PC-3 (cell line): ENCODE results near the gene POLDIP2. TPM values are rescaled to one million over a fixed set of nuclear protein-coding genes. Genes with fewer than 3 reads are reported as not detected.
A peak's percentile ranks its signal among the peaks of the same experiment; 100 is the strongest.

Source experiments
- ATAC-seq: fragments of 200-7000 bp; cut with Tn5 transposase; 2 replicates; pipeline ENCODE4 v1.9.1; 2020; ENCODE audit warnings: mild to moderate bottlenecking, moderate library complexity
- BruUV-seq: library from RNA; stranded (reverse); fragments of 400-500 nt; replicated peaks from 2 replicates; lab custom pipeline; 2021; lab: Mats Ljungman, UMichigan
- CTCF ChIA-PET: fragments of 300-600 bp; sonication (Branson Sonifier 250); formaldehyde crosslinking; loops from one replicate; lab custom pipeline; 2022; ENCODE audit warnings: antibody characterized with exemption; lab: Charles Lee
- POLR2A ChIA-PET: fragments of 300-600 bp; sonication (Branson Sonifier 250); formaldehyde crosslinking; loops from one replicate; lab custom pipeline; 2022; ENCODE audit warnings: antibody characterized with exemption; ENCODE audit not compliant: unreplicated experiment; lab: Charles Lee
- DNase-seq: peaks from one replicate; pipeline ENCODE4 v3.0.0-alpha.2; 2015
- H2AFZ ChIP-seq: fragments of 300-600 bp; sonication (generic); 2 replicates; pipeline ENCODE4 v1.6.0; 2016; ENCODE audit warnings: antibody characterized with exemption, low read length
- H3F3A ChIP-seq: fragments of 300-600 bp; sonication (generic); one replicate; pipeline ENCODE4 v1.6.0; 2017; ENCODE audit warnings: antibody characterized with exemption, low read length, control low read depth, mild to moderate bottlenecking; ENCODE audit not compliant: unreplicated experiment
- H3K27ac ChIP-seq: fragments of 300-600 bp; sonication (generic); 2 replicates; pipeline ENCODE4 v1.5.1; 2016; ENCODE audit warnings: mild to moderate bottlenecking, low read length
- H3K27me3 ChIP-seq: fragments of 300-600 bp; sonication (generic); 2 replicates; pipeline ENCODE4 v1.6.1; 2016; ENCODE audit warnings: low read length, mixed read lengths
- H3K36me3 ChIP-seq: fragments of 300-600 bp; sonication (generic); 2 replicates; pipeline ENCODE4 v1.6.1; 2016; ENCODE audit warnings: low read depth, mixed run types, low read length, mixed read lengths
- H3K4me1 ChIP-seq: fragments of 300-600 bp; sonication (generic); 2 replicates; pipeline ENCODE4 v1.5.1; 2016; ENCODE audit warnings: low read length; ENCODE audit not compliant: insufficient read depth
- H3K4me2 ChIP-seq: fragments of 300-600 bp; sonication (generic); 2 replicates; pipeline ENCODE4 v1.6.0; 2016; ENCODE audit warnings: low read length
- H3K4me3 ChIP-seq: fragments of 300-600 bp; sonication (generic); 2 replicates; pipeline ENCODE4 v1.5.1; 2016; ENCODE audit warnings: mild to moderate bottlenecking, low read length, mixed read lengths
- H3K79me2 ChIP-seq: fragments of 300-600 bp; sonication (generic); 2 replicates; pipeline ENCODE4 v1.6.1; 2017; ENCODE audit warnings: low read length, mixed read lengths
- H3K9ac ChIP-seq: fragments of 300-600 bp; sonication (generic); 2 replicates; pipeline ENCODE4 v1.6.0; 2016; ENCODE audit warnings: mild to moderate bottlenecking, low read length
- H3K9me2 ChIP-seq: fragments of 300-600 bp; sonication (generic); replicated peaks from 2 replicates; pipeline ENCODE4 v1.6.1; 2016; ENCODE audit warnings: mixed run types, low read length, mixed read lengths
- H3K9me3 ChIP-seq: fragments of 300-600 bp; sonication (generic); 2 replicates; pipeline ENCODE4 v1.6.1; 2016; ENCODE audit warnings: low read length, mixed read lengths
- H4K20me1 ChIP-seq: fragments of 300-600 bp; sonication (generic); 2 replicates; pipeline ENCODE4 v1.6.1; 2016; ENCODE audit warnings: low read length, mixed read lengths
- EZH2 ChIP-seq: fragments of 300-600 bp; sonication (generic); IDR thresholded peaks from one replicate; pipeline ENCODE4 v1.6.1; 2017; ENCODE audit warnings: antibody characterized with exemption, mild to moderate bottlenecking, low read length; ENCODE audit not compliant: unreplicated experiment
- EZH2phosphoT487 ChIP-seq: fragments of 300-600 bp; sonication (generic); IDR thresholded peaks from 2 replicates; pipeline ENCODE4 v1.6.1; 2018; ENCODE audit warnings: mild to moderate bottlenecking, antibody characterized with exemption, low read length, borderline replicate concordance
- intact Hi-C: fragments of 100-400 bp; cut with micrococcal nuclease; formaldehyde crosslinking; loops from 2 replicates; pipeline ENCODE4 v1.9.0; 2023
- total RNA-seq: library from RNA; depleted of rRNA; stranded (reverse); fragments of >200 nt; gene quantifications from 2 replicates; pipeline ENCODE4 v1.2.3, GENCODE V29; 2014
- TF ChIP-seq, protein P1 (sequence below): fragments of 300-600 bp; sonication (generic); conservative IDR thresholded peaks from 2 replicates; pipeline ENCODE4 v1.5.1; 2017; ENCODE audit warnings: antibody characterized with exemption, low read depth, mild to moderate bottlenecking, low read length

POLDIP2 gene
- total RNA-seq, 1 experiment from 2014 or later = 137 TPM

DNA sequence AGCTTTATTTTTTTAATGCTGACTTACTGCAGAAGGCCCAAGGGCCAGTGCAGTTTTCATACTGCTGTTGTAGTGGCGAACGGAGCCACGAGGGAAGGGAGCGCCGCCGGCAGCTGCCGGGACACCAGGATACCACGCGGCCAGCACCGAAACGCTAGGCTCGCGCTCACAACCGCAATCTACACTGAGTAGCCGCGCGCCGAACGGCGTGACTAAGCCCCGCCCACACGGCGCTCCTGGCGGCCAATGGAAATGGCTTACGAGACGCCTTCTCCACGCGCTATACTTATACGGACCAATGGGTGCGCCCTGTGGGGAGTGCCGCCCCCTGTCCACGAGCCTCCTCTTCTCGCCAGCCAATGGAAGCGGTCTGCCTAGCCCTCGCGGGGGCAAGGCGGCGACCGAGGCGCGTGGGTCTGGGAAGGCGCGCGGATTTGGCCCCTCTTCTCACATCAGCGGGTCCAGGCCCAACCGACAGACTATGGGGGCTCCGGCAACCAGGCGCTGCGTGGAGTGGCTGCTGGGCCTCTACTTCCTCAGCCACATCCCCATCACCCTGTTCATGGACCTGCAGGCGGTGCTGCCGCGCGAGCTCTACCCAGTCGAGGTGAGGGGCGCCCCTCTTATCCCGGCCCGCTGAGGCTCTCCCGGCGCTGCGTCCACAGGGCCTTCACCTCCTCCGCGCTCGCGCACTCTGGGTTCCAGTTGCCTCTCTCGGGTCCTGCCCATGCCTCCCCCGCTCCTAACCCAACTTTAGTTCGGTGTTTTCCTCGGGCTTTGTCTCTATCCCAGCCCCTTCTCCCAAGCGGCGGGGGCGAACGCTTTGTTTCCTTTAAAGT, 38.3 kb downstream of the POLDIP2 start, which contains the start of gene TMEM97:
Gene TMEM97 (plus strand): TSS at position 442 of the 839 bp plus-strand sequence. CDS start 40 bp downstream, at position 482.
- BruUV-seq = no TSS peak
- no peaks in the 10 kb centered on the region for H3K36me3 ChIP-seq
- peak within 1 kb of the TSS; percentile 86 for H3K4me2 ChIP-seq
- peak within 1 kb of the TSS; percentile 73 for H3K4me3 ChIP-seq
- intact Hi-C loops = loop anchor here (10.0 kb wide), 1 partner anchor 64 kb away; no protein-coding TSS in a partner anchor
- ChIA-PET CTCF (interaction anchor here (0.5 kb wide), 1 partner anchor 10 kb away, joined by 4 read pairs; no protein-coding TSS in a partner anchor), POLR2A (interaction anchor here (0.6 kb wide), 2 partner anchors 41 to 426 kb away, joined by 3 read pairs; partner anchors contain the start of gene LYRM9)
- DNase-seq = peak; percentile 94
- no peaks in the 10 kb centered on the region for H3K9me2 ChIP-seq
- peaks cover 49% of the 10 kb centered on the region for H3K79me2 ChIP-seq
- ATAC-seq = peak; percentile 97
- no peaks in the 10 kb centered on the region for H4K20me1 ChIP-seq
- H3K9ac ChIP-seq = peak within 1 kb of the TSS; percentile 82
- H3K9me3 ChIP-seq = no peaks in the 10 kb centered on the region
- H3K27me3 ChIP-seq = no peaks in the 10 kb centered on the region
- H3K4me1 ChIP-seq = peaks cover 43% of the 10 kb centered on the region
- H2AFZ ChIP-seq = peak within 1 kb of the TSS; percentile 92
- TF ChIP-seq EZH2phosphoT487 (no peak), EZH2 (no peak)
- TF ChIP-seq, protein P1, sequence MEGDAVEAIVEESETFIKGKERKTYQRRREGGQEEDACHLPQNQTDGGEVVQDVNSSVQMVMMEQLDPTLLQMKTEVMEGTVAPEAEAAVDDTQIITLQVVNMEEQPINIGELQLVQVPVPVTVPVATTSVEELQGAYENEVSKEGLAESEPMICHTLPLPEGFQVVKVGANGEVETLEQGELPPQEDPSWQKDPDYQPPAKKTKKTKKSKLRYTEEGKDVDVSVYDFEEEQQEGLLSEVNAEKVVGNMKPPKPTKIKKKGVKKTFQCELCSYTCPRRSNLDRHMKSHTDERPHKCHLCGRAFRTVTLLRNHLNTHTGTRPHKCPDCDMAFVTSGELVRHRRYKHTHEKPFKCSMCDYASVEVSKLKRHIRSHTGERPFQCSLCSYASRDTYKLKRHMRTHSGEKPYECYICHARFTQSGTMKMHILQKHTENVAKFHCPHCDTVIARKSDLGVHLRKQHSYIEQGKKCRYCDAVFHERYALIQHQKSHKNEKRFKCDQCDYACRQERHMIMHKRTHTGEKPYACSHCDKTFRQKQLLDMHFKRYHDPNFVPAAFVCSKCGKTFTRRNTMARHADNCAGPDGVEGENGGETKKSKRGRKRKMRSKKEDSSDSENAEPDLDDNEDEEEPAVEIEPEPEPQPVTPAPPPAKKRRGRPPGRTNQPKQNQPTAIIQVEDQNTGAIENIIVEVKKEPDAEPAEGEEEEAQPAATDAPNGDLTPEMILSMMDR = 0 out of 2 replicates have a peak, but pooled peaks have one; percentile 9
- H3K27ac ChIP-seq = peak within 1 kb of the TSS; percentile 5; the same call in 1 of the 2 replicates
- H3F3A ChIP-seq = no peaks in the 10 kb centered on the region

DNA sequence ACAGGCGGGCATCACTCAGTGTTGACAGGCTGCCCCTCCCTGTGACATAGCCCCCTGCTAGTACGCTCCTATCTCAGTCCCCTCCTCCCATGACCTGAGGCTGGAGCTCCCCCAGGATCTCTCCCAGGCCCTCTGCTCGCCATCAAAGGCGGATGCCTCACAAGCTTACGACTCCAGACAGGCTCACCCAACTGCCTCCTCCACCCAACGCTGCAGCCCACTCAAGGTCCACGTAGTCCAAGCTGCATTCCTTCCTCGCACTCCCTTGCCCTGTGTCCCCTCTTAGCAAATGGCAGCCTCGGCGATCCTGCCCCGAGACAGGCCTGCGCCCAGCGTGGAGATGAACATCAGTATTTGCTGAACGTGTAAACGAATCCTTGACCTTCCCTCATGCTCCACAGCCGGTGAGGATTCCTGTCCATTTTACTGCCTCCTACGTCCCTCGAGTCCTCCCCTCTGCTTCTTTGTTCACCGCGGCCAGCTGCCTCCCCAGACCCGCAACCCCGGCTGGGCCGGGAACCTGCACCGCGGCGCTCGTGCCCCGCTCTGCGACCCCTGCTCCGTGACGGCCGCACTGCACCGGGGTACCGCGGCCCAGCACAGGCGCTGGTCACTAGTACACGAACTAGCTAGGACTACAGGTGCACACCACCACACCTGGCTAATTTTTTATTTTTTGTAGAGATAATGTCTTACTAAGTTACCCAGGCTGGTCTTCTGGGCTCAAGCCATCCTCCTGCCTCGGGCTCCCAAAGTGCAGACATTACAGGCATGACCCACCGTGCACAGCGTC, 39.2 kb downstream of the POLDIP2 start:
- peaks cover 42% of the 10 kb centered on the region for H3K79me2 ChIP-seq
- TF ChIP-seq, protein P1 = no peak
- TF ChIP-seq EZH2 (no peak), EZH2phosphoT487 (no peak)
- no peaks in the 10 kb centered on the region for H3K9me2 ChIP-seq
- no peaks in the 10 kb centered on the region for H3K27me3 ChIP-seq
- H3K4me1 ChIP-seq = peaks cover 42% of the 10 kb centered on the region
- H3K36me3 ChIP-seq = no peaks in the 10 kb centered on the region
- peak overlapping the region; percentile 68 for H2AFZ ChIP-seq
- H3K9ac ChIP-seq = peak overlapping the region; percentile 56
- ChIA-PET CTCF (no interaction called here), POLR2A (no interaction called here)
- no peak for DNase-seq
- ATAC-seq = peak; percentile 2
- no peaks in the 10 kb centered on the region for H3K9me3 ChIP-seq
- H3K4me2 ChIP-seq = peak overlapping the region; percentile 86
- H4K20me1 ChIP-seq = no peaks in the 10 kb centered on the region
- BruUV-seq = no TSS peak
- H3F3A ChIP-seq = no peaks in the 10 kb centered on the region
- H3K4me3 ChIP-seq = peak overlapping the region; percentile 73
- no peak overlapping the region for H3K27ac ChIP-seq
- intact Hi-C loops = loop anchor here (10.0 kb wide), 1 partner anchor 63 kb away; no protein-coding TSS in a partner anchor
